B cell (primary cell): ENCODE measurements around the gene GRIA3. TPM values are rescaled to one million over a fixed set of nuclear protein-coding genes. Genes with fewer than 3 reads are reported as not detected.

Source experiments
- ATAC-seq: fragments of 200-7000 bp; cut with Tn5 transposase; one replicate; pipeline ENCODE4 v1.10.0; 2021; ENCODE audit warnings: low read depth, mild to moderate bottlenecking, moderate number of reproducible peaks, moderate library complexity
- CTCF ChIA-PET: fragments of 350-600 bp; sonication (Branson Sonifier 250); formaldehyde crosslinking; loops from one replicate; lab custom pipeline; 2021; ENCODE audit warnings: antibody characterized with exemption, inconsistent platforms; lab: Charles Lee
- POLR2A ChIA-PET: fragments of 350-600 bp; sonication (Branson Sonifier 250); formaldehyde crosslinking; loops from one replicate; lab custom pipeline; 2021; ENCODE audit warnings: antibody characterized with exemption; lab: Charles Lee
- DNase-seq: peaks from one replicate; pipeline ENCODE4 v3.0.0; 2013
- H2AFZ ChIP-seq: 2 replicates; pipeline ENCODE4 v1.6.1; 2012; ENCODE audit warnings: mild to moderate bottlenecking, low read depth, low read length; ENCODE audit not compliant: insufficient read depth, poor library complexity, severe bottlenecking
- H3K27ac ChIP-seq, 2 donors: 1 replicate in 1 of 2; 2 replicates in 1 of 2; pipeline ENCODE4 v1.5.1; 2012 to 2013; ENCODE audit warnings: low read length in 2 of 2, mild to moderate bottlenecking in 2 of 2, moderate library complexity in 1 of 2
- H3K27me3 ChIP-seq, 4 experiments: fragments of 200-600 bp in 1 of 4; sonication (generic) in 1 of 4; replicated peaks in 1 of 4; 1 replicate in 2 of 4; 2 replicates in 2 of 4; pipeline versions ENCODE4 v1.6.1 to v1.7.0; 2013 to 2016; ENCODE audit warnings: low read length in 3 of 4, mild to moderate bottlenecking in 2 of 4, mixed read lengths in 1 of 4, moderate library complexity in 1 of 4; ENCODE audit not compliant: insufficient read depth in 4 of 4, control insufficient read depth in 3 of 4; ENCODE audit errors: control extremely low read depth in 1 of 4
- H3K36me3 ChIP-seq, 2 experiments: replicated peaks in 1 of 2; 1 replicate in 1 of 2; 2 replicates in 1 of 2; pipeline versions ENCODE4 v1.6.1 to v1.7.1; 2013; ENCODE audit warnings: low read length in 1 of 2; ENCODE audit not compliant: insufficient read depth in 2 of 2, control insufficient read depth in 1 of 2; ENCODE audit errors: control extremely low read depth in 1 of 2, extremely low read depth in 1 of 2
- H3K4me1 ChIP-seq, 2 donors: fragments of 200-600 bp in 1 of 2; sonication (generic) in 1 of 2; 1 replicate in 1 of 2; 2 replicates in 1 of 2; pipeline versions ENCODE4 v1.5.1 to v1.6.1; 2013 to 2017; ENCODE audit warnings: low read length in 2 of 2; ENCODE audit not compliant: control insufficient read depth in 2 of 2, insufficient read depth in 2 of 2
- H3K4me2 ChIP-seq: replicated peaks from 2 replicates; pipeline ENCODE3; 2012; ENCODE audit warnings: mild to moderate bottlenecking, low read depth, low read length; ENCODE audit not compliant: poor library complexity, severe bottlenecking
- H3K4me3 ChIP-seq, 5 experiments: fragments of 200-600 bp in 1 of 5; sonication (generic) in 1 of 5; 1 replicate in 3 of 5; 2 replicates in 2 of 5; pipeline versions ENCODE4 v1.5.1 to v1.7.0; 2011 to 2016; ENCODE audit warnings: low read length in 4 of 5, mild to moderate bottlenecking in 4 of 5, low read depth in 2 of 5, control low read depth in 1 of 5, moderate library complexity in 1 of 5; ENCODE audit not compliant: insufficient read depth in 1 of 5; ENCODE audit errors: control extremely low read depth in 1 of 5, extremely low read depth in 1 of 5
- H3K79me2 ChIP-seq: fragments of 200-600 bp; sonication (generic); one replicate; pipeline ENCODE4 v1.6.0; 2016; ENCODE audit warnings: low read length; ENCODE audit not compliant: control insufficient read depth, insufficient read depth
- H3K9ac ChIP-seq: fragments of 200-600 bp; sonication (generic); 2 replicates; pipeline ENCODE4 v1.6.1; 2017; ENCODE audit warnings: mild to moderate bottlenecking, low read length, moderate library complexity
- H3K9me3 ChIP-seq, 3 donors: one replicate each; pipeline versions ENCODE4 v1.6.1 to v1.7.1; 2013; ENCODE audit warnings: low read length in 2 of 3; ENCODE audit not compliant: control insufficient read depth in 2 of 3, insufficient read depth in 1 of 3; ENCODE audit errors: control extremely low read depth in 1 of 3
- H4K20me1 ChIP-seq: 2 replicates; pipeline ENCODE4 v1.6.0; 2012; ENCODE audit warnings: mild to moderate bottlenecking, low read length; ENCODE audit not compliant: insufficient read depth, control insufficient read depth, poor library complexity, severe bottlenecking
- H3K27ac Mint-ChIP-seq: one replicate; pipeline ENCODE4 v1.8.0; 2021; ENCODE audit warnings: mixed read lengths
- H3K27me3 Mint-ChIP-seq: one replicate; pipeline ENCODE4 v1.8.0; 2021; ENCODE audit warnings: mixed read lengths
- H3K4me1 Mint-ChIP-seq: one replicate; pipeline ENCODE4 v1.8.0; 2021; ENCODE audit warnings: mixed read lengths
- H3K4me3 Mint-ChIP-seq: one replicate; pipeline ENCODE4 v1.8.0; 2021; ENCODE audit warnings: mixed read lengths
- H3K9me3 Mint-ChIP-seq: one replicate; pipeline ENCODE4 v1.8.0; 2022; ENCODE audit warnings: mixed read lengths; ENCODE audit not compliant: insufficient read depth
- CTCF ChIP-seq: fragments of 200-600 bp; IDR thresholded peaks from one replicate; pipeline ENCODE4 v1.8.0; 2022; ENCODE audit warnings: antibody characterized with exemption, mild to moderate bottlenecking
- EZH2 ChIP-seq: IDR thresholded peaks from 2 replicates; pipeline ENCODE4 v1.6.1; 2012; ENCODE audit warnings: borderline replicate concordance, low read depth, mild to moderate bottlenecking, moderate library complexity, low read length; ENCODE audit not compliant: insufficient read depth, poor library complexity, severe bottlenecking
- WGBS: methylation state at CpG from one replicate; pipeline ENCODE4 v1.1.5; 2013; ENCODE audit warnings: missing lambda C conversion rate; ENCODE audit not compliant: insufficient coverage; 5-methylcytosine and 5-hydroxymethylcytosine counted together
- intact Hi-C: fragments of 100-400 bp; cut with micrococcal nuclease; formaldehyde crosslinking; loops from one replicate; pipeline ENCODE4 v1.10.0; 2022
- polyA plus RNA-seq: library from polyadenylated mRNA; depleted of rRNA; stranded (reverse); fragments of >200 nt; gene quantifications from 2 replicates; pipeline ENCODE4 v1.2.3, GENCODE V29; 2012
- total RNA-seq, 2 donors: library from RNA; stranded (reverse); fragments of 120-200 nt in 1 of 2; gene quantifications; 1 replicate in 1 of 2; 2 replicates in 1 of 2; pipeline versions ENCODE4 v1.2.3 to v1.2.4, GENCODE V29; 2013 to 2022

GRIA3 gene
- total and polyA plus RNA-seq, 2 donors (not counting 1 experiment from before 2014, with no cell fraction given): not detected

- Histone ChIP-seq H3K36me3 (no peaks in the 10 kb centered on the region), H3K4me3 (no peak overlapping the region), H2AFZ (no peak overlapping the region), H3K4me1 (no peaks in the 10 kb centered on the region), H3K9ac (no peak overlapping the region), H3K79me2 (no peaks in the 10 kb centered on the region), H4K20me1 (no peaks in the 10 kb centered on the region), H3K27me3 (no peaks in the 10 kb centered on the region), H3K4me2 (no peak overlapping the region), H3K27ac (no peak overlapping the region), H3K9me3 (no peaks in the 10 kb centered on the region)
- WGBS: no CpG with 5 or more reads among the region's 3 CpGs
- TF ChIP-seq EZH2 (no peak), CTCF (no peak)
- DNase-seq: no peak
- POLR2A ChIA-PET: no interaction called here
- H3K4me1 Mint-ChIP-seq: no peaks in the 10 kb centered on the region
- no peaks in the 10 kb centered on the region for H3K27me3 Mint-ChIP-seq
- no peak overlapping the region for H3K27ac Mint-ChIP-seq
- CTCF ChIA-PET: no interaction called here
- no peak for ATAC-seq
- intact Hi-C loops: no loop called here
- no peaks in the 10 kb centered on the region for H3K9me3 Mint-ChIP-seq
- H3K4me3 Mint-ChIP-seq: no peak overlapping the region
Measured at GRCh38 chrX:123237271-123237670, 53.2 kb downstream of the GRIA3 start.

- H3K4me1 ChIP-seq: no peaks in the 10 kb centered on the region
- no peaks in the 10 kb centered on the region for H3K36me3 ChIP-seq
- H3K9me3 Mint-ChIP-seq: peaks cover 4% of the 10 kb centered on the region
- no peaks in the 10 kb centered on the region for H3K27me3 Mint-ChIP-seq
- DNase-seq: no peak
- H3K4me1 Mint-ChIP-seq: no peaks in the 10 kb centered on the region
- no peak overlapping the region for H2AFZ ChIP-seq
- H3K4me3 ChIP-seq: no peak overlapping the region
- H3K27ac ChIP-seq: no peak overlapping the region
- ATAC-seq: no peak
- H3K79me2 ChIP-seq: no peaks in the 10 kb centered on the region
- ChIA-PET CTCF (no interaction called here), POLR2A (no interaction called here)
- no peak overlapping the region for H3K4me3 Mint-ChIP-seq
- no peaks in the 10 kb centered on the region for H3K9me3 ChIP-seq
- no peak overlapping the region for H3K27ac Mint-ChIP-seq
- H3K4me2 ChIP-seq: no peak overlapping the region
- no peaks in the 10 kb centered on the region for H3K27me3 ChIP-seq
- no peak overlapping the region for H3K9ac ChIP-seq
- no peaks in the 10 kb centered on the region for H4K20me1 ChIP-seq
- TF ChIP-seq CTCF (no peak), EZH2 (no peak)
- no CpG with 5 or more reads among the region's 1 CpG for WGBS
- intact Hi-C loops: no loop called here
Measured at GRCh38 chrX:123254457-123254856, 70.4 kb downstream of the GRIA3 start.
